HEK293 (cell line): ENCODE data around the gene IP6K3.

Experiments
- BCL11B ChIP-seq: fragments of 450-650 bp; formaldehyde crosslinking; IDR thresholded peaks from 2 replicates; pipeline ENCODE4 v1.5.1; 2016; ENCODE audit warnings: low read depth, missing biosample characterization, missing genetic modification characterization
- KLF16 ChIP-seq: fragments of 450-650 bp; formaldehyde crosslinking; IDR thresholded peaks from 2 replicates; pipeline ENCODE4 v1.5.1; 2017; ENCODE audit warnings: missing biosample characterization, missing genetic modification characterization
- TRIM28 ChIP-seq: IDR thresholded peaks from 2 replicates; pipeline ENCODE4 v1.6.1; 2011; ENCODE audit warnings: low read length, control low read depth, borderline replicate concordance
- ZNF19 ChIP-seq: fragments of 450-650 bp; formaldehyde crosslinking; IDR thresholded peaks from 2 replicates; pipeline ENCODE4; 2016; ENCODE audit warnings: missing biosample characterization, missing genetic modification characterization, low read depth
- TF ChIP-seq, protein P1 (sequence below): fragments of 450-650 bp; formaldehyde crosslinking; IDR thresholded peaks from 2 replicates; pipeline ENCODE4 v1.5.1; 2016; ENCODE audit warnings: missing biosample characterization, missing genetic modification characterization

DNA sequence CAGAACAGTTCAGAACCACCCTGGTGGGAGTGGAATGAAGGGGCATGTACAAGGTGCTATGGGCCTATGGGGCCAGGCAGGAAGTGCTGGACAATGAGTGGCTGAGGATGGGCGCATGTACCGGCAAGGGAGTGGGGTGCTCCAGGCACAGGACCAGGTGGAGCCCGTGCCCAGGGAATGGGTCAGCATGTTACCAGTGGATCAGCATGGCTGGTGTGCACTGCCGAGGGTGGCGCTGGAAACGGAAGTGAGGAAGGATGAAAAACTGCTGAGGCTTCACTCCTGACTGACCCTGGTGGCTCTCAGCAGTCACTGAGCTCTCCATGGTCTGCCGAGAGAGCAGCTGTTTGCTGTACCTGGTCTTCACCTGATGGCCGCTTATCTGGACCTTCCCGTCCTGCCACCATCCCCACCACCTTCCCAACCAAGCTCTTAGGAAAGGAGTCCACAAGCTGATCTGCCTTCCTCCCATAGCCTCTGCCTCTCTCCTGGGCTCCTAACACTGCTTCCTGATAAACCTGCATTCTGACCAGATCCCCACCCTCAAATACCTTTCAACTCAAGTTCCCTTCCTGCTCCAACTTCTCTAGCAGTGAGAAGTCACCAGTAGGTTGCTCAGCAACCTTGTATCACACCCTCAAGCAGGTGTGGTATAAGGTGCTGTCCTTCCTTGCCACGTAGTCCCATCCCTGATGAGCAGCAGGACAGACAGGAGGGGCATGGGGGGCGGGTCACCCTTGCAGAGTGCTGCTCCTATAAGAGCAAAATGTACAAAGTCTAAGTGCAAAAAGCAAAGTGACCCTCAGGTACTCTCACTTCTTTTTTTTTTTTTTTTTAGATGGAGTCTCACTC lies 42.3 kb downstream of the IP6K3 start:
- TF ChIP-seq, protein P1, sequence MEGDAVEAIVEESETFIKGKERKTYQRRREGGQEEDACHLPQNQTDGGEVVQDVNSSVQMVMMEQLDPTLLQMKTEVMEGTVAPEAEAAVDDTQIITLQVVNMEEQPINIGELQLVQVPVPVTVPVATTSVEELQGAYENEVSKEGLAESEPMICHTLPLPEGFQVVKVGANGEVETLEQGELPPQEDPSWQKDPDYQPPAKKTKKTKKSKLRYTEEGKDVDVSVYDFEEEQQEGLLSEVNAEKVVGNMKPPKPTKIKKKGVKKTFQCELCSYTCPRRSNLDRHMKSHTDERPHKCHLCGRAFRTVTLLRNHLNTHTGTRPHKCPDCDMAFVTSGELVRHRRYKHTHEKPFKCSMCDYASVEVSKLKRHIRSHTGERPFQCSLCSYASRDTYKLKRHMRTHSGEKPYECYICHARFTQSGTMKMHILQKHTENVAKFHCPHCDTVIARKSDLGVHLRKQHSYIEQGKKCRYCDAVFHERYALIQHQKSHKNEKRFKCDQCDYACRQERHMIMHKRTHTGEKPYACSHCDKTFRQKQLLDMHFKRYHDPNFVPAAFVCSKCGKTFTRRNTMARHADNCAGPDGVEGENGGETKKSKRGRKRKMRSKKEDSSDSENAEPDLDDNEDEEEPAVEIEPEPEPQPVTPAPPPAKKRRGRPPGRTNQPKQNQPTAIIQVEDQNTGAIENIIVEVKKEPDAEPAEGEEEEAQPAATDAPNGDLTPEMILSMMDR (tag by site-specific recombination): no peak
- no peak for TF ChIP-seq BCL11B (tag by site-specific recombination)
- no peak for TF ChIP-seq TRIM28
- no peak for TF ChIP-seq ZNF19 (tag by site-specific recombination)
- TF ChIP-seq KLF16 (tag by site-specific recombination): no peak
